K562 (cell line): Measurements from ENCODE around the gene KCNAB1. TPM values are rescaled to one million over a fixed set of nuclear protein-coding genes. Genes with fewer than 3 reads are reported as not detected.
A peak's percentile ranks its signal among the peaks of the same experiment; 100 is the strongest.

Source experiments
- CBX3 ChIP-seq, 2 experiments: IDR thresholded peaks; 1 replicate in 1 of 2; 2 replicates in 1 of 2; pipeline ENCODE4 v1.6.1; 2012; ENCODE audit warnings: inconsistent platforms in 2 of 2, low read length in 2 of 2, borderline replicate concordance in 1 of 2, control low read depth in 1 of 2
- CC2D1A ChIP-seq: fragments of 450-650 bp; IDR thresholded peaks from 2 replicates; pipeline ENCODE4 v1.6.1; 2017; ENCODE audit warnings: mild to moderate bottlenecking
- GATA2 ChIP-seq: sonication (generic); formaldehyde crosslinking; IDR thresholded peaks from 2 replicates; pipeline ENCODE4 v1.4.0; 2020; ENCODE audit warnings: mild to moderate bottlenecking, missing genetic modification reagents
- HDAC1 ChIP-seq, 2 experiments: fragments of 450-650 bp; IDR thresholded peaks; 2 replicates each; pipeline ENCODE4 v1.6.1; 2016 to 2017; ENCODE audit warnings: inconsistent platforms in 1 of 2, mild to moderate bottlenecking in 1 of 2, moderate library complexity in 1 of 2
- HMG20A ChIP-seq: fragments of 450-650 bp; formaldehyde crosslinking; conservative IDR thresholded peaks from 2 replicates; pipeline ENCODE4 v1.4.0; 2020; ENCODE audit warnings: mild to moderate bottlenecking, mixed read lengths
- KLF10 ChIP-seq: fragments of 250-450 bp; sonication (Bioruptor Pico); IDR thresholded peaks from 2 replicates; pipeline ENCODE4 v1.6.1; 2021; ENCODE audit warnings: matching md5 sums
- L3MBTL2 ChIP-seq: fragments of 450-650 bp; IDR thresholded peaks from 2 replicates; pipeline ENCODE4 v1.6.1; 2016; ENCODE audit warnings: mild to moderate bottlenecking, moderate library complexity
- MAFK ChIP-seq: IDR thresholded peaks from 2 replicates; pipeline ENCODE4 v1.6.1; 2011; ENCODE audit warnings: low read length, improper control_type of control experiment
- NFXL1 ChIP-seq: fragments of 450-650 bp; formaldehyde crosslinking; IDR thresholded peaks from 2 replicates; pipeline ENCODE4 v1.4.0; 2021; ENCODE audit warnings: mild to moderate bottlenecking
- NR3C1 ChIP-seq: sonication (generic); formaldehyde crosslinking; IDR thresholded peaks from 2 replicates; pipeline ENCODE4 v1.8.1; 2022; ENCODE audit warnings: missing genetic modification reagents
- RAD21 ChIP-seq, 2 experiments: fragments of 250-450 bp in 1 of 2; fragments of 450-650 bp in 1 of 2; sonication (Bioruptor Pico) in 1 of 2; formaldehyde crosslinking in 1 of 2; IDR thresholded peaks in 1 of 2; conservative IDR thresholded peaks in 1 of 2; 2 replicates each; pipeline versions ENCODE4 v1.4.0 to v1.8.0; 2020 to 2022; ENCODE audit warnings: mild to moderate bottlenecking in 2 of 2, moderate library complexity in 1 of 2
- RUNX1 ChIP-seq: sonication (generic); IDR thresholded peaks from 2 replicates; pipeline ENCODE4 v1.6.1; 2016; ENCODE audit warnings: antibody characterized with exemption, low read depth
- SREBF1 ChIP-seq: fragments of 150-350 bp; IDR thresholded peaks from 2 replicates; pipeline ENCODE4 v1.6.1; 2014; ENCODE audit warnings: antibody characterized with exemption, low read depth, low read length, borderline replicate concordance
- SRSF7 ChIP-seq: fragments of 200-400 bp; formaldehyde crosslinking; optimal IDR thresholded peaks from 2 replicates; pipeline ENCODE3; 2017; ENCODE audit warnings: mild to moderate bottlenecking, low read depth, low read length
- TAF9B ChIP-seq: fragments of 450-650 bp; IDR thresholded peaks from 2 replicates; pipeline ENCODE4 v1.6.1; 2018; ENCODE audit warnings: mild to moderate bottlenecking; ENCODE audit not compliant: partially characterized antibody
- ZBED1 ChIP-seq: IDR thresholded peaks from 2 replicates; pipeline ENCODE4 v1.6.1; 2014
- ZNF124 ChIP-seq: sonication (generic); formaldehyde crosslinking; IDR thresholded peaks from 2 replicates; pipeline ENCODE4 v1.8.1; 2022; ENCODE audit warnings: missing genetic modification reagents
- ZNF232 ChIP-seq: sonication (generic); formaldehyde crosslinking; IDR thresholded peaks from 2 replicates; pipeline ENCODE4 v1.8.0; 2022; ENCODE audit warnings: mild to moderate bottlenecking, missing genetic modification reagents
- ZNF717 ChIP-seq: fragments of 250-450 bp; sonication (Bioruptor Pico); IDR thresholded peaks from 2 replicates; pipeline ENCODE4 v1.5.0; 2021
- polyA plus RNA-seq, 8 experiments: library from polyadenylated mRNA; depleted of rRNA in 4 of 8; stranded (reverse) in 5 of 8; unstranded in 3 of 8; fragments of >200 nt; fragmentation: Nextera tagmentation in 2 of 8; fragmentation: Illumina TruSeq in 1 of 8; extraction: Ambion mirVana in 2 of 8; extraction: Trizol in 1 of 8; gene quantifications; 2 replicates each; pipeline versions ENCODE4 v1.2.1 to v1.2.3, GENCODE V29; 2011 to 2014; ENCODE audit warnings: inconsistent platforms in 1 of 8, missing spikeins in 1 of 8
- total RNA-seq, 7 experiments: library from RNA; depleted of rRNA in 6 of 7; stranded (reverse); fragments of >200 nt in 6 of 7; fragmentation: Illumina TruSeq in 2 of 7; extraction: Trizol in 2 of 7; gene quantifications; 2 replicates each; pipeline versions ENCODE4 v1.2.1 to v1.2.3, GENCODE V29; 2011 to 2021; ENCODE audit warnings: low replicate concordance in 1 of 7
- TF ChIP-seq, protein P1 (sequence below): fragments of 250-450 bp; sonication (Bioruptor Pico); IDR thresholded peaks from 2 replicates; pipeline ENCODE4 v1.5.0; 2020; ENCODE audit warnings: mild to moderate bottlenecking, borderline replicate concordance
- TF ChIP-seq, protein P2 (sequence below): fragments of 450-650 bp; IDR thresholded peaks from 2 replicates; pipeline ENCODE4 v1.6.1; 2016
- TF ChIP-seq, protein P3 (sequence below): fragments of 250-450 bp; sonication (Bioruptor Pico); IDR thresholded peaks from 2 replicates; pipeline ENCODE4 v1.5.0; 2021
- TF ChIP-seq, protein P4 (sequence below): sonication (generic); formaldehyde crosslinking; IDR thresholded peaks from 2 replicates; pipeline ENCODE4 v1.8.0; 2022; ENCODE audit warnings: mild to moderate bottlenecking, missing genetic modification reagents
- TF ChIP-seq, protein P5 (sequence below): fragments of 450-650 bp; formaldehyde crosslinking; IDR thresholded peaks from 2 replicates; pipeline ENCODE4 v1.4.0; 2022; ENCODE audit warnings: missing genetic modification characterization

The KCNAB1 gene
- total and polyA plus RNA-seq, 9 of the 15 experiments (the other 6 are each of a cell fraction or from before 2014, with no cell fraction given): 0.14 to 1.2 (median 0.51) TPM

DNA sequence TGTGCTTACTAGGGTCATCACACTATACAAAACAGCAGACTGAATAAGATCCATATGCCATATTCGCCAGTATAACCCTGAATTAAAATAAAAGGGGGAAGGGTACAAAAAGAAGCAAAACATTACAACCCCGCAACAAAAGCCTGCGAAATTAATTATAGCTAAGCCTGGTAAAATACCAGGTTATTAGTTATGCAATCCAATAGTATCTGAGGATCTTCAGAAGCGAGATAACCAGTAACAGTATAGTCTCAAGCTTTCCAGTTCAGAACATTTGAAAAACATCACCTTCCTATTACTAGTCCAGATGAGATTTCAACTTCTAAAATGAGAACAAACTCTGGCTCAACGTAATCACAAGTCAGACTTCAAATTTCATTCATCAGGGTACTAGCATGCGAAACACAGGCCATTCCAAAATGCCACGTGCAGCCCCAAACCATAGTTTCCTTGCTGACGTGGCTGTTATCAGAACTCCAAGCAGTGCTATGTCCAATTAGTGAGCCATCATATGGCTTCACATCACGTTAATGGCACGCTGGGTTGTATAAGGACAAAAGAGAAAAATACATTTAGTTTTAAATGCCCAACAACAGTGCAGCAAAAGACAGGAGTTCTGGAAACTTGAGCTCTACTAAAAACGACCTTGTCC, 433.5 kb downstream of the KCNAB1 start (continued):
- TF ChIP-seq RAD21 (CRISPR knock-in tag; conservative IDR thresholded peaks at IDR 0.05 in 1 of 2, IDR thresholded peaks at IDR 0.05 in 1 of 2) (0 out of 4 replicates have a peak, but pooled peaks of 1 of the 2 experiments have one; percentile 4), NR3C1 (CRISPR knock-in tag) (no peak), RUNX1 (no peak), ZNF124 (CRISPR knock-in tag) (no peak), CBX3 (IDR thresholded peaks at IDR 0.05; ENCODE audit: borderline replicate concordance in 1 of 2, low read length in 2 of 2) (peak in 1 of 2 experiments; percentile 35; a peak in 1 of 3 replicates), MAFK (peak; percentile 56), HMG20A (CRISPR knock-in tag) (no peak), SREBF1 (no peak), SRSF7 (no peak), ZNF232 (CRISPR knock-in tag) (no peak), CC2D1A (no peak), ZNF717 (CRISPR knock-in tag) (no peak), NFXL1 (no peak), ZBED1 (no peak), L3MBTL2 (peak; percentile 94), TAF9B (peak; percentile 49), HDAC1 (IDR thresholded peaks at IDR 0.05) (peak in 1 of 2 experiments; percentile 74; a peak in 2 of 4 replicates), GATA2 (CRISPR knock-in tag) (0 out of 2 replicates have a peak, but pooled peaks have one; percentile 7), KLF10 (no peak)
- TF ChIP-seq, protein P1, sequence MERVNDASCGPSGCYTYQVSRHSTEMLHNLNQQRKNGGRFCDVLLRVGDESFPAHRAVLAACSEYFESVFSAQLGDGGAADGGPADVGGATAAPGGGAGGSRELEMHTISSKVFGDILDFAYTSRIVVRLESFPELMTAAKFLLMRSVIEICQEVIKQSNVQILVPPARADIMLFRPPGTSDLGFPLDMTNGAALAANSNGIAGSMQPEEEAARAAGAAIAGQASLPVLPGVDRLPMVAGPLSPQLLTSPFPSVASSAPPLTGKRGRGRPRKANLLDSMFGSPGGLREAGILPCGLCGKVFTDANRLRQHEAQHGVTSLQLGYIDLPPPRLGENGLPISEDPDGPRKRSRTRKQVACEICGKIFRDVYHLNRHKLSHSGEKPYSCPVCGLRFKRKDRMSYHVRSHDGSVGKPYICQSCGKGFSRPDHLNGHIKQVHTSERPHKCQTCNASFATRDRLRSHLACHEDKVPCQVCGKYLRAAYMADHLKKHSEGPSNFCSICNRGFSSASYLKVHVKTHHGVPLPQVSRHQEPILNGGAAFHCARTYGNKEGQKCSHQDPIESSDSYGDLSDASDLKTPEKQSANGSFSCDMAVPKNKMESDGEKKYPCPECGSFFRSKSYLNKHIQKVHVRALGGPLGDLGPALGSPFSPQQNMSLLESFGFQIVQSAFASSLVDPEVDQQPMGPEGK (CRISPR knock-in tag): no peak
- TF ChIP-seq, protein P2, sequence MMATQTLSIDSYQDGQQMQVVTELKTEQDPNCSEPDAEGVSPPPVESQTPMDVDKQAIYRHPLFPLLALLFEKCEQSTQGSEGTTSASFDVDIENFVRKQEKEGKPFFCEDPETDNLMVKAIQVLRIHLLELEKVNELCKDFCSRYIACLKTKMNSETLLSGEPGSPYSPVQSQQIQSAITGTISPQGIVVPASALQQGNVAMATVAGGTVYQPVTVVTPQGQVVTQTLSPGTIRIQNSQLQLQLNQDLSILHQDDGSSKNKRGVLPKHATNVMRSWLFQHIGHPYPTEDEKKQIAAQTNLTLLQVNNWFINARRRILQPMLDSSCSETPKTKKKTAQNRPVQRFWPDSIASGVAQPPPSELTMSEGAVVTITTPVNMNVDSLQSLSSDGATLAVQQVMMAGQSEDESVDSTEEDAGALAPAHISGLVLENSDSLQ: no peak
- TF ChIP-seq, protein P3, sequence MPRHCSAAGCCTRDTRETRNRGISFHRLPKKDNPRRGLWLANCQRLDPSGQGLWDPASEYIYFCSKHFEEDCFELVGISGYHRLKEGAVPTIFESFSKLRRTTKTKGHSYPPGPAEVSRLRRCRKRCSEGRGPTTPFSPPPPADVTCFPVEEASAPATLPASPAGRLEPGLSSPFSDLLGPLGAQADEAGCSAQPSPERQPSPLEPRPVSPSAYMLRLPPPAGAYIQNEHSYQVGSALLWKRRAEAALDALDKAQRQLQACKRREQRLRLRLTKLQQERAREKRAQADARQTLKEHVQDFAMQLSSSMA (CRISPR knock-in tag): no peak
- TF ChIP-seq, protein P4, sequence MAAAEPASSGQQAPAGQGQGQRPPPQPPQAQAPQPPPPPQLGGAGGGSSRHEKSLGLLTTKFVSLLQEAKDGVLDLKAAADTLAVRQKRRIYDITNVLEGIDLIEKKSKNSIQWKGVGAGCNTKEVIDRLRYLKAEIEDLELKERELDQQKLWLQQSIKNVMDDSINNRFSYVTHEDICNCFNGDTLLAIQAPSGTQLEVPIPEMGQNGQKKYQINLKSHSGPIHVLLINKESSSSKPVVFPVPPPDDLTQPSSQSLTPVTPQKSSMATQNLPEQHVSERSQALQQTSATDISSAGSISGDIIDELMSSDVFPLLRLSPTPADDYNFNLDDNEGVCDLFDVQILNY (CRISPR knock-in tag): no peak
- TF ChIP-seq, protein P5, sequence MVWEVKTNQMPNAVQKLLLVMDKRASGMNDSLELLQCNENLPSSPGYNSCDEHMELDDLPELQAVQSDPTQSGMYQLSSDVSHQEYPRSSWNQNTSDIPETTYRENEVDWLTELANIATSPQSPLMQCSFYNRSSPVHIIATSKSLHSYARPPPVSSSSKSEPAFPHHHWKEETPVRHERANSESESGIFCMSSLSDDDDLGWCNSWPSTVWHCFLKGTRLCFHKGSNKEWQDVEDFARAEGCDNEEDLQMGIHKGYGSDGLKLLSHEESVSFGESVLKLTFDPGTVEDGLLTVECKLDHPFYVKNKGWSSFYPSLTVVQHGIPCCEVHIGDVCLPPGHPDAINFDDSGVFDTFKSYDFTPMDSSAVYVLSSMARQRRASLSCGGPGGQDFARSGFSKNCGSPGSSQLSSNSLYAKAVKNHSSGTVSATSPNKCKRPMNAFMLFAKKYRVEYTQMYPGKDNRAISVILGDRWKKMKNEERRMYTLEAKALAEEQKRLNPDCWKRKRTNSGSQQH: 0 out of 2 replicates have a peak, but pooled peaks have one; percentile 12
